HG03439 (cell line): ENCODE results near the gene RECQL5.
"Not testable (repeated sequence)": the region's sequence is repeated elsewhere in the genome, so short reads cannot be mapped to it uniquely, and the experiment has no call there.

ENCODE experiments used
- ATAC-seq: cut with Tn5 transposase; IDR thresholded peaks from one replicate; pipeline ENCODE4 v1.9.1; 2021; ENCODE audit warnings: mild to moderate bottlenecking, moderate library complexity; ENCODE audit not compliant: unreplicated experiment

RECQL5 gene

GRCh38 chr17:75649687-75650086 is 17.3 kb downstream of the RECQL5 start:
- no peak for ATAC-seq

- no peak for ATAC-seq
Measured at GRCh38 chr17:75647921-75648320, 19.0 kb downstream of the RECQL5 start.

DNA sequence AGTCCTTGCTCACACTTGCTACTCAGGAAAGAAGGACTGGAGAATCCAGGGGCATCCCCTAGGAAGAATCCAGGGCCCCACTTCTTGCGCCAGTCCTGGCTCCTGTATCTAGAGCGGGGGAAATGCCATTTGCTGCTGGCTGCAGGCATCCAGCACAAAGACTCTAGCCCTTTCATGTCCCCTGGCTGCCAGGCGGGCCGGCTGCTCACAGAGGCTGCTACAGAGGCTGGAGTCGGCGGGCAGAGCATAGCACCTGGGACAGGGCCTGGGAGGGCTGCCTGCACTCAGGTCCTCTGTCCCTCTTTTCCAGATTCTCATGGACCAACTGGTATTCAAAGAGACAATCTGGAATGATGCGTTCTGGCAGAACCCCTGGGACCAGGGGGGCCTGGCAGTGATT is 19.9 kb downstream of the RECQL5 start:
- no peak for ATAC-seq

- no peak for ATAC-seq
Measured at GRCh38 chr17:75646638-75646992, 20.3 kb downstream of the RECQL5 start.

- ATAC-seq, result no peak
Measured at GRCh38 chr17:75645889-75646637, 20.9 kb downstream of the RECQL5 start.

DNA sequence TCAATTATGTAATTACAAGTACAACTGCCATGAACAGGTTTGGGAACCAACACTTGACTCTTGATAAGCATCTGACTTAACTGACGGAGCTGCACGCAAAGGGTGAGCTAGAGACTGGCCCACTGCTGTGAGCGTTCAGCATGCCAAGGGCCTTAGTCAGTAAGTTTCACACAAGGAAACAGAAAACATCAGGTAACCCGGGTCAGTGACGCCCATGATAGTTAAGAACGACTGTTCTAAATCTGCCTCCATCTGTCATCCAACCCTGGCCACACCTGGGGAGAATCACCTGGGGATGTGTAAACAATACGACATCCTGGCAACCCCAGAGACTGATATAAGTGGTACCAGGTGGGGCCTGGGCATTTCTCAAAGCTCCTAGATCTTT is 21.5 kb downstream of the RECQL5 start:
- no peak for ATAC-seq

GRCh38 chr17:75643643-75644017 is 23.3 kb downstream of the RECQL5 start:
- ATAC-seq, result no peak

GRCh38 chr17:75642784-75643642 is 23.9 kb downstream of the RECQL5 start:
- ATAC-seq, result no peak

- ATAC-seq, result no peak
Measured at GRCh38 chr17:75642182-75642783, 24.7 kb downstream of the RECQL5 start.

DNA sequence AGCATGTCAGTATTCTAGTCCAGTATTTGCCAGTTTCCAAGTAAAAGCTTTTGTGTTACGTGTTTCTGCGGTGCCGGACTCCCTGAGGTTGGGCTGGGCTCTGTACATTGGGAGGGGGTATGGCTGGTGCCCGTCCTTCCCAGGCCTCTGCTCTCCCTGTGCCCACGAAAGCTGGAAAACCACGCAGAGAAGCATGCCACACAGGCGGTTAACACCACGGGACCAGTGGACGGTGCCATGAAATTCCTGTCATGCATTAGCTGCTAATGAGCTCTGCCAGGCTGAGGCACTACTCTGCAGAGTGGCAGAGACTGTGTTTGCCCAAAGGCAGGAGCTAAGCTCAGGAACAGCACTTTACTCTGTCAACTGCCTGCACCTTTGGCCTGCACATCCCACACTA is 25.6 kb downstream of the RECQL5 start:
- no peak for ATAC-seq

DNA sequence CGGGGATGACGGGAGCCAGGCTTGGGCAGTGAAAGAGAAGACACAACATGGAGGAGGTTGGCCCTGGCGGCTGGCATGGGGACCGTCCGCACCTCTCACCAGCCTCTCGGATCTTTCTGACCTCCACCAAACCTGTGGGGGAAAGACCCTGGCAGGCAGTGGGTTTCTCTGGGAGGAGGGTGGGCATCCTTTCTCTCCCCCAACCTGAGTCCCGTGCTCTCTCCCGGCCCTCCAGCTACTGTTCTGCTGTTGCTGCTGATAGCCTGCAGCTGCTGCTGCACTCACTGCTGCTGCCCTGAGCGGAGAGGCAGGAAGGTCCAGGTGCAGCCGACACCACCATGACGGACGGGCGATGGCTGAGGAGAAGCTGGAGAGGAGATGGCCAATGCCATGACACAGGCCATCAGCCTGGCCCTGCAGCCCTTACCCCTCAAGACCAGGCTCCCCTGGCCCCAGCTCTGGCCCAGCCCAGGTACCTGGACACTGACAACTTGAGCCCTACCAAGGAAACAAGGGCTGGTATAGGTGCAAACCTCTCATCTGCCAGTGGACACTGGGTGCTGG is 26.3 kb downstream of the RECQL5 start:
- no peak for ATAC-seq

- no peak for ATAC-seq
Measured at GRCh38 chr17:75639771-75640555, 27.0 kb downstream of the RECQL5 start.

- ATAC-seq, result no peak
Measured at GRCh38 chr17:75639327-75639726, 27.6 kb downstream of the RECQL5 start.

DNA sequence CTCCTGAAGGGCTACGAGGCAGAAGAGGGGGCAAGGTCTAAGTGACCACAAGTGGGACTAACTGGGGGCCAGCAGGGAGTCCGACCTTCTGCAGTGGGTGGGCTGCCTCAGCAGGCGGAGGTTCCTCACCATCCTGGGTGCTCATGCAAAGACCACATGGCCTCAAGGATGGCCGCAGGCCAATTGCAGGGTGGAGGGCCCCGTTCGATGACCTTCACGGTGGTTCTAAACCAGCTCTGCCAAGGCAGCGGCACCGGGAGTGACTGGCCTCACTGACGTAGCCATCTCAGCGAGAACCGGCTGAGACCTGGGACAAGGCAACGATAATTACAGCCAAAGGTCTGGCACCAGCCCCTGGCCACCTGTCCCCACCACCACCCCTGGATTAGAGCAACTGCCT is 28.1 kb downstream of the RECQL5 start:
- no peak for ATAC-seq

- not testable (repeated sequence) for ATAC-seq
Measured at GRCh38 chr17:75638039-75638438, 28.9 kb downstream of the RECQL5 start.

DNA sequence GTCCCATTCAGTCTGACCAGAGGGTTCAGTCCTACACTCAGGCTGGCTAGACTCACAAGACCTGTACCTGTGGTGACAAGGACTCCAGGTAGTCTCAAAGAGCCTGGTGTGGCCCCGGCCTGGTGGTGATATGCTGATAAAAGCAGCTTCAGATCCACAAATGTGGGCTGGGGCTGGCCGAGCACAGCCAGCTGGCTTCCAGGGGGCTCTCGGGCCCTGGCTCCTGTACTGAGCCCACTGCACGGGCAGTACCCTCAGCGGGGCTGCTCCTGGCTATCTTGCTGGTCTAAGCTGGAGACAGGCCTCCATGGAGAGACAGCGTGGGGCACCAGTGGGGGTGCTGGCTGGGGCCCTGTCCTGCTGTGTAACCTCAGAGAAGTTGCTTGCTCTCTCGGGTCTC is 29.4 kb downstream of the RECQL5 start:
- no peak for ATAC-seq

- ATAC-seq, result no peak
Measured at GRCh38 chr17:75637143-75637538, 29.8 kb downstream of the RECQL5 start.

DNA sequence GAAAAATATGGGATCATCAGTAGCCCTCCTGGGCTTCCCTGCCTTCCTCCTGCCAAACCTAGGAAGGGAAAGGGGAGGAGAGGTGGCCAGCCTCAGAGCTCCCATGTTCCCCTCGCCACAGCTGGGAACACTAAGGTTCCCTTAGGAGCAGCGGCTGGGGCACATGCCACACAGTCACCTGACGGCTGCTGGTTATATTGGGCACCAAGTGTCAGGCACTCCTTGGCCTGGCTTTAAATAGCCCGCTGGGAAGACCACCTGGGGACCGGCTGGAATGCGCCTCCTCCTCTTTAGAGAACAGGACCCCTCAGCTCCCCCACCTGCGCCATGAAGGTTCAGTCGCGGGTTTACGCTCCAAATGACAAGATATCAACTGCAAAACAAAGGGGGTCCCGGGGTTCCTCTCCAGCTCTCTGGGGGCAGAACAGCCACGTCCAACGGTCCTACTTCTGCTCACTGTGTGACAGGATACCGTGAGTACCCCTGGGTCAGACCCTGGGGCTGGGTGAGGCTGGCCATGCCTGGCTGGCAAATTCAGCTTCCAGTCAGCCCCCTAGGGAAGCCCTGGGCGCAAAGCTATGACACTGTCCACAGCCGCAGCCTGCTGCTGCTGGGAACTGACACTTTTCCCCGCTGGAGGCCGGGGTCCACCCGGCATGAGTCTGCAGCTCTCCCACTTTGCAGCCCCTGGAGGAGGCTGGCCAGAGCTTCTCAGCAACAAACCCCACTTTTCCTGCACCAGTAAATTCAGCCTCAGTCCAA is 30.4 kb downstream of the RECQL5 start:
- no peak for ATAC-seq

DNA sequence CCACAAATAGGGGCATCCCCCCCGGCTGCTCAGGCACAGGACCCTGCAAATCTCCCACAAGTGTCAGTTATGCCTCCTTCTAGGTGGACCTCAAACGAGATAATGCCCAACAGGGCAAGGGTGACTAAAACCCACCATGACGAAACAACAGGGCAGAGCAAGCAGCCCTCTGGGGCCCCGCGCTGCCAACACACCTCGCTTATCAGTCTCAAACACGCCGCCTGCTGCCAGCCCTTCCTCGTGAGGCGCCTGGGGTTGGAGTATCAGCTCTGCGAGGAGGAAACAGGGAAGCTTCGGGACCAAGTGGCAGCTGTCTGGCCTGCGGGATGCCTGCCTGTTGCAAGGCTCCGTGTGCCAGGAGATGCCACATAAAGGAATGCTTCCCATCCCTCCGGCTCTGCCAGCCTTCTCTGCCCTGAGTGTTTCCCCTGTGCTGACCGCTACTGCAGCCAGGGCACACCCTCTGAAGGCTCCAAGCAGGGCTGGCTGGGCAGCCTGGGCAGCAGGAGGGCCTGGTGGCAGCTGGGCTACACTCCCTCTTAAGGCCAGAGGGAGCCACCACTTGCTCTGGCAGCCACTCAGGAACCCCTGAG is 31.2 kb downstream of the RECQL5 start:
- no peak for ATAC-seq
